Left hindlimb (tissue), 1 donor: ENCODE measurements around the gene DIPK1C.
A peak's percentile ranks its signal among the peaks of the same experiment; 100 is the strongest.

ENCODE experiments used
- DNase-seq: peaks from one replicate; pipeline ENCODE4 v3.0.0-alpha.2; 2018

DIPK1C gene

GRCh38 chr18:74416124-74416523, 41.0 kb downstream of the DIPK1C start:
- DNase-seq, result no peak

GRCh38 chr18:74414953-74415515, 42.1 kb downstream of the DIPK1C start:
- DNase-seq, result no peak

- DNase-seq, result no peak
Measured at GRCh38 chr18:74413836-74414235, 43.3 kb downstream of the DIPK1C start.

- DNase-seq, result no peak
Measured at GRCh38 chr18:74412116-74412880, 44.8 kb downstream of the DIPK1C start.

GRCh38 chr18:74411475-74411874, 45.6 kb downstream of the DIPK1C start:
- DNase-seq, result no peak

- DNase-seq, result no peak
Measured at GRCh38 chr18:74410441-74410992, 46.6 kb downstream of the DIPK1C start.

GRCh38 chr18:74407888-74408287, 49.2 kb downstream of the DIPK1C start:
- DNase-seq, result no peak

- DNase-seq, result no peak
Measured at GRCh38 chr18:74402806-74403433, 54.2 kb downstream of the DIPK1C start.

- DNase-seq, result no peak
Measured at GRCh38 chr18:74400813-74401212, 56.3 kb downstream of the DIPK1C start.

- peak; percentile 56 for DNase-seq
Measured at GRCh38 chr18:74399091-74399887, 57.8 kb downstream of the DIPK1C start.

- no peak for DNase-seq
Measured at GRCh38 chr18:74397572-74397971, 59.5 kb downstream of the DIPK1C start.

GRCh38 chr18:74396171-74397169, 60.6 kb downstream of the DIPK1C start:
- DNase-seq, result peak; percentile 59

GRCh38 chr18:74395648-74396154, 61.4 kb downstream of the DIPK1C start:
- no peak for DNase-seq

GRCh38 chr18:74395006-74395405, 62.1 kb downstream of the DIPK1C start:
- no peak for DNase-seq

- no peak for DNase-seq
Measured at GRCh38 chr18:74392323-74392722, 64.8 kb downstream of the DIPK1C start.

GRCh38 chr18:74390900-74391299, 66.2 kb downstream of the DIPK1C start:
- no peak for DNase-seq

- DNase-seq, result no peak
Measured at GRCh38 chr18:74389991-74390390, 67.1 kb downstream of the DIPK1C start.

GRCh38 chr18:74389171-74389927, 67.8 kb downstream of the DIPK1C start:
- no peak for DNase-seq

- no peak for DNase-seq
Measured at GRCh38 chr18:74388227-74388626, 68.9 kb downstream of the DIPK1C start.

GRCh38 chr18:74387383-74387782, 69.7 kb downstream of the DIPK1C start:
- DNase-seq, result no peak
